ENCODE results near the gene TMEM234.

DNA sequence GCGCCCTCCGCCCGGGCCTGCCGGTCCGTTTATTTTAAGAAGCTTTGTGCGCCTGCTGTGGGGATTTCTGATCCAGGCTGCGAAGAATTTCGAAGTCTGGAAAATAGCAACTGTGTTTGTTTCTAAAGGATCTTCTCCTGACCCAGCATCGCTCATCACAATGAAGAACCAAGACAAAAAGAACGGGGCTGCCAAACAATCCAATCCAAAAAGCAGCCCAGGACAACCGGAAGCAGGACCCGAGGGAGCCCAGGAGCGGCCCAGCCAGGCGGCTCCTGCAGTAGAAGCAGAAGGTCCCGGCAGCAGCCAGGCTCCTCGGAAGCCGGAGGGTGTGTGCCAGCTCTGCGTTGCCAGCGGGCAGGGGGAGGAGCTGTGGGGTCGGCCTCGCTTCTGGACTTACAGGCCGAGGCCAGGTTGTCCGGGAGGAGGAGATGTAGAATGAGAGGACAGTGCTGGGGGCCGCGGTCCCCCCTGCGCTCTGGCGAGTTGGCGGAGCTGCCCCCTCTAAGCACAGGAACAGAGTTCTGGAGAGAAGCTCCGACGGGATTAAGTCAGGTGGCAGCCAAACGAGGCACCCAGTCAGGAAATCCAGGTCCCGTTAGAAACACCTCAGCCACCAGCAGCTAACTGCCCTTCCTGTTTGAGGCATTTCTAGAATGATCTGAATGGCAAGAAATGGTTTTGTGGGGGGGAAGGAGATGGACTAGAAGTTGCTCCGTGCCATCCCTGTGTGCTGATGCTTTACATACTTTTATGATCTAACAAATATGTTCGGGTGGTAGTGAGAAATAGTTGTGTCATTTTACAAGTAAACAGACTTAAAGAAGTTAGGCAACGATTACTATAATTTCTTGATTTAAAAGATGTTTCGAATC, 41.7 kb downstream of the TMEM234 start:
- TF ChIP-seq POLR2AphosphoS5 (IDR thresholded peaks at IDR 0.05; ENCODE audit: borderline replicate concordance, low read depth, low read length) (no peak), EZH2 (IDR thresholded peaks at IDR 0.05) (no peak)

All from SK-N-MC (cell line).